H9 (cell line): Measurements from ENCODE around the gene TRAF3. TPM values are rescaled to one million over a fixed set of nuclear protein-coding genes. Genes with fewer than 3 reads are reported as not detected.
A peak's percentile ranks its signal among the peaks of the same experiment; 100 is the strongest.

Experiments used
- DNase-seq: peaks from one replicate; pipeline ENCODE4 v3.0.0-alpha.2; 2017
- H2AFZ ChIP-seq: one replicate; pipeline ENCODE4 v1.6.1; 2013; ENCODE audit warnings: mild to moderate bottlenecking, low read length, control low read depth, moderate library complexity
- H2AK5ac ChIP-seq: 2 replicates; pipeline ENCODE4 v1.6.1; 2013; ENCODE audit warnings: low read length, control low read depth, mixed read lengths; ENCODE audit not compliant: insufficient read length
- H2BK120ac ChIP-seq: one replicate; pipeline ENCODE4 v1.6.1; 2013; ENCODE audit warnings: low read depth, mild to moderate bottlenecking, low read length, control low read depth, inconsistent platforms; ENCODE audit not compliant: poor library complexity, severe bottlenecking
- H2BK12ac ChIP-seq: 2 replicates; pipeline ENCODE4 v1.6.1; 2013; ENCODE audit warnings: low read length, control low read depth, mixed read lengths, low read depth; ENCODE audit not compliant: insufficient read length
- H2BK15ac ChIP-seq: 2 replicates; pipeline ENCODE4 v1.6.1; 2013; ENCODE audit warnings: low read depth, low read length, control low read depth
- H2BK20ac ChIP-seq: one replicate; pipeline ENCODE4 v1.6.1; 2013; ENCODE audit warnings: low read depth, mild to moderate bottlenecking, low read length, control low read depth, inconsistent platforms; ENCODE audit not compliant: poor library complexity, severe bottlenecking
- H2BK5ac ChIP-seq: 2 replicates; pipeline ENCODE4 v1.6.1; 2013; ENCODE audit warnings: low read length, control low read depth, mixed read lengths; ENCODE audit not compliant: insufficient read length
- H3K14ac ChIP-seq: 2 replicates; pipeline ENCODE4 v1.6.1; 2013; ENCODE audit warnings: low read length, control low read depth; ENCODE audit not compliant: insufficient read depth
- H3K18ac ChIP-seq: 2 replicates; pipeline ENCODE4 v1.6.1; 2013; ENCODE audit warnings: low read depth, mild to moderate bottlenecking, mixed read lengths, low read length, control low read depth; ENCODE audit not compliant: insufficient read length
- H3K23ac ChIP-seq: 2 replicates; pipeline ENCODE4 v1.6.1; 2013; ENCODE audit warnings: low read length, control low read depth, mixed read lengths, low read depth; ENCODE audit not compliant: insufficient read length
- H3K23me2 ChIP-seq: 2 replicates; pipeline ENCODE4 v1.6.1; 2013; ENCODE audit warnings: low read depth, mild to moderate bottlenecking, mixed read lengths, low read length, control low read depth; ENCODE audit not compliant: insufficient read length, poor library complexity, severe bottlenecking
- H3K27ac ChIP-seq: 2 replicates; pipeline ENCODE4 v1.5.1; 2013; ENCODE audit warnings: low read length, control low read depth, mixed read lengths, low read depth; ENCODE audit not compliant: insufficient read length
- H3K27me3 ChIP-seq: 2 replicates; pipeline ENCODE4 v1.6.1; 2013; ENCODE audit warnings: low read length, control low read depth, inconsistent platforms; ENCODE audit not compliant: insufficient read depth
- H3K4ac ChIP-seq: 2 replicates; pipeline ENCODE4 v1.6.1; 2013; ENCODE audit warnings: low read depth, mild to moderate bottlenecking, control low read depth, inconsistent platforms, low read length, moderate library complexity
- H3K4me1 ChIP-seq: 2 replicates; pipeline ENCODE4 v1.6.1; 2013; ENCODE audit warnings: low read length, control low read depth, inconsistent platforms; ENCODE audit not compliant: insufficient read depth
- H3K4me2 ChIP-seq: 2 replicates; pipeline ENCODE4 v1.6.1; 2013; ENCODE audit warnings: low read length, control low read depth, mixed read lengths; ENCODE audit not compliant: insufficient read length, insufficient read depth
- H3K56ac ChIP-seq: 2 replicates; pipeline ENCODE4 v1.6.1; 2013; ENCODE audit warnings: low read depth, mild to moderate bottlenecking, mixed read lengths, low read length, control low read depth; ENCODE audit not compliant: insufficient read length
- H3K79me1 ChIP-seq: 2 replicates; pipeline ENCODE4 v1.6.1; 2013; ENCODE audit warnings: low read depth, mild to moderate bottlenecking, moderate library complexity, low read length, control low read depth, inconsistent platforms; ENCODE audit not compliant: insufficient read depth, poor library complexity, severe bottlenecking
- H3K79me2 ChIP-seq: 2 replicates; pipeline ENCODE4 v1.6.1; 2013; ENCODE audit warnings: low read length, control low read depth, inconsistent platforms; ENCODE audit not compliant: insufficient read depth
- H3K9ac ChIP-seq: 2 replicates; pipeline ENCODE4 v1.6.1; 2013; ENCODE audit warnings: low read length, control low read depth, mixed read lengths; ENCODE audit not compliant: insufficient read length; ENCODE audit errors: extremely low read depth
- H3K9me3 ChIP-seq: one replicate; pipeline ENCODE4 v1.6.1; 2013; ENCODE audit warnings: low read depth, low read length, inconsistent platforms; ENCODE audit not compliant: control insufficient read depth
- H3T11ph ChIP-seq: one replicate; pipeline ENCODE4 v1.6.1; 2013; ENCODE audit warnings: mild to moderate bottlenecking, low read length, control low read depth, inconsistent platforms
- H4K20me1 ChIP-seq: one replicate; pipeline ENCODE4 v1.6.1; 2013; ENCODE audit not compliant: control insufficient read depth, insufficient read length, insufficient read depth
- H4K5ac ChIP-seq: 2 replicates; pipeline ENCODE4 v1.6.1; 2013; ENCODE audit warnings: low read depth, mild to moderate bottlenecking, mixed read lengths, low read length, control low read depth; ENCODE audit not compliant: insufficient read length
- H4K8ac ChIP-seq: replicated peaks from 2 replicates; pipeline ENCODE4 v1.6.1; 2013; ENCODE audit warnings: low read length, control low read depth, mixed read lengths, low read depth; ENCODE audit not compliant: insufficient read length
- H4K91ac ChIP-seq: 2 replicates; pipeline ENCODE4 v1.6.1; 2013; ENCODE audit warnings: low read depth, mild to moderate bottlenecking, moderate library complexity, mixed read lengths, low read length, control low read depth; ENCODE audit not compliant: insufficient read length
- H3K27ac Mint-ChIP-seq, 3 experiments: 2 replicates in 2 of 3; 3 replicates in 1 of 3; pipeline ENCODE4 v1.8.0; 2020 to 2021; ENCODE audit warnings: mixed read lengths in 3 of 3, mild to moderate bottlenecking in 1 of 3, moderate library complexity in 1 of 3
- H3K27me3 Mint-ChIP-seq: 2 replicates; pipeline ENCODE4 v1.8.0; 2021; ENCODE audit warnings: low read depth, mild to moderate bottlenecking, moderate library complexity, mixed read lengths
- H3K36me3 Mint-ChIP-seq, 3 experiments: 2 replicates in 2 of 3; 3 replicates in 1 of 3; pipeline ENCODE4 v1.8.0; 2020 to 2021; ENCODE audit warnings: low read depth in 3 of 3, mixed read lengths in 3 of 3; ENCODE audit not compliant: insufficient read depth in 1 of 3
- H3K4me1 Mint-ChIP-seq, 2 experiments: 2 replicates each; pipeline ENCODE4 v1.8.0; 2020; ENCODE audit warnings: mixed read lengths in 2 of 2
- H3K4me3 Mint-ChIP-seq, 2 experiments: 2 replicates in 1 of 2; 3 replicates in 1 of 2; pipeline ENCODE4 v1.8.0; 2020 to 2021; ENCODE audit warnings: mild to moderate bottlenecking in 2 of 2, mixed read lengths in 2 of 2, moderate library complexity in 1 of 2
- H3K9me3 Mint-ChIP-seq, 2 experiments: 2 replicates in 1 of 2; 3 replicates in 1 of 2; pipeline ENCODE4 v1.8.0; 2020; ENCODE audit warnings: mild to moderate bottlenecking in 2 of 2, mixed read lengths in 2 of 2, moderate library complexity in 1 of 2
- CTCF ChIP-seq: fragments of 200-600 bp; sonication (generic); conservative IDR thresholded peaks from 3 replicates; pipeline ENCODE4 v1.8.0; 2021; ENCODE audit warnings: antibody characterized with exemption, mild to moderate bottlenecking
- WGBS: extraction: QIAGEN DNeasy Blood & Tissue Kit; methylation state at CpG from one replicate; pipeline ENCODE4 v1.1.7; 2013; ENCODE audit warnings: missing lambda C conversion rate, low lambda C conversion rate, mixed read lengths; ENCODE audit not compliant: insufficient read length; ENCODE audit errors: extremely low coverage; 5-methylcytosine and 5-hydroxymethylcytosine counted together
- total RNA-seq: library from RNA; stranded (reverse); gene quantifications from 2 replicates; pipeline ENCODE4 v1.2.1, GENCODE V29; 2021

Gene TRAF3
- total RNA-seq, 1 experiment from 2014 or later: 9.6 TPM

- H2BK15ac ChIP-seq: no peak overlapping the region
- no peak for TF ChIP-seq CTCF
- H3K9ac ChIP-seq: no peak overlapping the region
- no peak overlapping the region for H3K18ac ChIP-seq
- H3K4me2 ChIP-seq: no peak overlapping the region
- Mint-ChIP-seq H3K9me3 (no peaks in the 10 kb centered on the region), H3K4me3 (no peak overlapping the region), H3K27me3 (no peaks in the 10 kb centered on the region), H3K4me1 (peaks cover 2 to 3% of the 10 kb centered on the region in 2 experiments; a peak in 3 of 4 replicates), H3K27ac (peak overlapping the region in 1 of 3 experiments; percentile 44; a peak in 2 of 7 replicates), H3K36me3 (0 out of 7 replicates have a peak, but pooled peaks cover 0 to 3% (median 0%) of the 10 kb centered on the region in 3 experiments)
- no peak overlapping the region for H3K23ac ChIP-seq
- no peak overlapping the region for H2BK20ac ChIP-seq
- no peaks in the 10 kb centered on the region for H3K4me1 ChIP-seq
- H2BK5ac ChIP-seq: no peak overlapping the region
- no peak overlapping the region for H3K56ac ChIP-seq
- no peak overlapping the region for H4K5ac ChIP-seq
- H3K4ac ChIP-seq: no peak overlapping the region
- H4K20me1 ChIP-seq: no peaks in the 10 kb centered on the region
- no peak overlapping the region for H4K8ac ChIP-seq
- H3K79me1 ChIP-seq: no peaks in the 10 kb centered on the region
- no peak for DNase-seq
- H2AFZ ChIP-seq: no peak overlapping the region
- WGBS: no CpG with 5 or more reads among the region's 6 CpGs
- H4K91ac ChIP-seq: no peak overlapping the region
- no peak overlapping the region for H2BK12ac ChIP-seq
- no peak overlapping the region for H2BK120ac ChIP-seq
- H3K27ac ChIP-seq: no peak overlapping the region
- H3T11ph ChIP-seq: no peak overlapping the region
- no peaks in the 10 kb centered on the region for H3K23me2 ChIP-seq
- no peak overlapping the region for H2AK5ac ChIP-seq
- no peak overlapping the region; the same call in 1 of the 2 replicates for H3K14ac ChIP-seq
- no peaks in the 10 kb centered on the region for H3K9me3 ChIP-seq
- no peaks in the 10 kb centered on the region for H3K27me3 ChIP-seq
- no peaks in the 10 kb centered on the region for H3K79me2 ChIP-seq
These were observed 101.8 kb downstream of the TRAF3 start for GRCh38 chr14:102878970-102879460.
